ENCODE data around the gene NOC2L. TPM values are rescaled to one million over a fixed set of nuclear protein-coding genes. Genes with fewer than 3 reads are reported as not detected.
"Not testable (repeated sequence)": the region's sequence is repeated elsewhere in the genome, so short reads cannot be mapped to it uniquely, and the experiment has no call there.

The NOC2L gene
- total RNA-seq, 4 donors from 2014 or later: 21.8 to 58.8 (median 37.5) TPM

- intact Hi-C loops (cut with DNase I; ENCODE audit: low total_unique reads): no loop called here
- Histone ChIP-seq H3K27ac (no peak overlapping the region), H3K4me3 (no peak overlapping the region), H3K27me3 (peaks cover 0 to 4% of the 10 kb centered on the region in 2 donors), H3K4me1 (no peaks in the 10 kb centered on the region), H3K9me3 (no peaks in the 10 kb centered on the region), H3K36me3 (no peaks in the 10 kb centered on the region)
- TF ChIP-seq CTCF (IDR thresholded peaks at IDR 0.05): no peak
- no peak for TF ChIP-seq POLR2A (IDR thresholded peaks at IDR 0.05)
- DNase-seq: no peak
Observed at GRCh38 chr1:996851-997712, 38.0 kb upstream of the NOC2L start.

DNA sequence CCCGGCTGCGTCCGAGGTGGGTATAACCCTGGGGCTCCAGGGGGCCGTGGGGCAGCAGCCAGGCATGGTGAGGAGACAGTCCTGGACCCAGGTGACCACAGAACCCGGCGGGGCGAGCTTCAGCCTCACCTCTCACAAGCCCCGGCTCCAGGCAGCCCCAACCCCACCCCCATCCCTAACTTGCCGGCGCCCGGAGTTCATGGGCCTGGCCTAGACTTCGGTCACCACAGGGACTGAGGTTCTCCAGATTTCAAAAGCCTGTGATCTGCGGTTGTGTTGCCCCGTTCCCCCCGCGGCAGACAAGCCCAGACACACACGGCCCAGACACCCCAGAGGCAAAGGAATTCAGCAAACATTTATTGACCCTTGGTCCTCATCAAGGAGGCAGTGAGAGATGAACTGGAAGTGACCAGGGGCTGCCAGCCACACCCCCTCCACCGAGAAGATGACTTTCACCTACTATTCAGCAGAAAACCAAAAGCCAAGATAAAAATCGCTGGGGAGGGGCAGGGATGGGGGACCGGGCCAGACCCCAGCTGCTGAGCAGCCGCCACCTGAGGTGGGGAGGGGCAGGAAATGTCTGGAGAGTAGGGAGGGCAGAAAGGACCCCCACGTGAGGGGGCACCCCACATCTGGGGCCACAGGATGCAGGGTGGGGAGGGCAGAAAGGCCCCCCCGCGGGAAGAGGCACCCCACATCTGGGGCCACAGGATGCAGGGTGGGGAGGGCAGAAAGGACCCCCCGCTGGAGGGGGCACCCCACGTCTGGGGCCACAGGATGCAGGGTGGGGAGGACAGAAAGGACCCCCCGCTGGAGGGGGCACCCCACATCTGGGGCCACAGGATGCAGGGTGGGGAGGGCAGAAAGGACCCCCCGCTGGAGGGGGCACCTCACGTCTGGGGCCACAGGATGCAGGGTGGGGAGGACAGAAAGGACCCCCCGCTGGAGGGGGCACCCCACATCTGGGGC is 36.9 kb upstream of the NOC2L start:
- intact Hi-C loops (cut with DNase I; ENCODE audit: low total_unique reads): no loop called here
- Histone ChIP-seq H3K27me3 (peaks cover 0 to 4% of the 10 kb centered on the region in 2 donors), H3K4me1 (no peaks in the 10 kb centered on the region), H3K4me3 (no peak overlapping the region), H3K9me3 (no peaks in the 10 kb centered on the region), H3K36me3 (no peaks in the 10 kb centered on the region), H3K27ac (no peak overlapping the region)
- TF ChIP-seq POLR2A (IDR thresholded peaks at IDR 0.05) (no peak), CTCF (IDR thresholded peaks at IDR 0.05) (no peak)
- DNase-seq: no peak

DNA sequence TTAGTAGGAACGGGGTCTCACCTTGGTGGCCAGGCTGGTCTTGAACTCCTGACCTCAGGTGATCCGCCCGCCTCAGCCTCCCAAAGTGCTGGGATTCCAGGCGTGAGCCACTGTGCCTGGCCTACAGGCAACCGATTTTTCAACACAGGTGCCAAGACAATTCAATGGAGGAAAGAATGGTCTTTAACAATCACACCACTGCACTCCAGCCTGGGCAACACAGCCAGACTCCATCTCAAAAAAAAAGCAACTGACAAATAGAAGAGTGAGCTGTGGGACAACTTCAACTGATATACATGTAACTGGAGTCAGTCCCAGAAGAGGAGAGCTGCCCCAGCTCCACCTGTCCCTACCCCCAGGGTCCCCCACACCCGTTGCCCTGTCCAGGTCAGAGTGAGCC is 35.5 kb upstream of the NOC2L start:
- H3K36me3 ChIP-seq; DNase-seq; H3K9me3 ChIP-seq; H3K4me3 ChIP-seq; H3K4me1 ChIP-seq; intact Hi-C loops (cut with DNase I; ENCODE audit: low total_unique reads); H3K27ac ChIP-seq; H3K27me3 ChIP-seq: not testable (repeated sequence)

GRCh38 chr1:993379-993995 is 34.4 kb upstream of the NOC2L start:
- Histone ChIP-seq H3K4me3 (no peak overlapping the region), H3K9me3 (no peaks in the 10 kb centered on the region), H3K36me3 (no peaks in the 10 kb centered on the region), H3K27ac (no peak overlapping the region), H3K4me1 (no peaks in the 10 kb centered on the region), H3K27me3 (no peaks in the 10 kb centered on the region)
- TF ChIP-seq CTCF (IDR thresholded peaks at IDR 0.05) (no peak), POLR2A (IDR thresholded peaks at IDR 0.05) (no peak)
- DNase-seq: no peak
- intact Hi-C loops (cut with DNase I; ENCODE audit: low total_unique reads): no loop called here

DNA sequence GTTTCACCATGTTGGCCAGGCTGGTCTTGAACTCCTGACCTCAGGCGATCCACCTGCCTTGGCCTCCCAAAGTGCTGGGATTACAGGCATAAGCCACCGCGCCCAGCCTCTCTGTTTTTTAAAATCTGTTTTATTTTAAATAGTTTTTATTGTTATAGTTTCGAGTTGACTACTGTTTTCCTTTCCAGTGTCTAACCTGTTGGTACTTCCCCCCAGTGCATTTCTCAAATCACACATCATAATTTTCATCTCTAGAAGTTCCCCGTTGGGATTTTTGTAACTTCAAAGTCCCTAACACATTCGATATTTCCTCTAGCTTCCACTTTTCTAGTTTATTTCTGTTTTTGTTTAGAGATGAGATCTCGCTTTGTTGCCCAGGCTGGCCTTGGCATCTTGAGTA is 33.3 kb upstream of the NOC2L start:
- no peak overlapping the region for H3K4me3 ChIP-seq
- no peak overlapping the region for H3K27ac ChIP-seq
- no peak for TF ChIP-seq POLR2A (IDR thresholded peaks at IDR 0.05)
- no peaks in the 10 kb centered on the region for H3K9me3 ChIP-seq
- intact Hi-C loops (cut with DNase I; ENCODE audit: low total_unique reads): no loop called here
- no peaks in the 10 kb centered on the region for H3K36me3 ChIP-seq
- H3K27me3 ChIP-seq: no peaks in the 10 kb centered on the region
- H3K4me1 ChIP-seq: no peaks in the 10 kb centered on the region
- no peak for DNase-seq
